C4-2B (cell line): ENCODE results near the gene REELD1.

ENCODE experiments used
- H3K27ac ChIP-seq: fragments of 450-650 bp; 2 replicates; pipeline ENCODE4 v1.5.1; 2017
- CTCF ChIP-seq: fragments of 450-650 bp; conservative IDR thresholded peaks from 2 replicates; pipeline ENCODE4 v1.5.1; 2017; ENCODE audit warnings: mild to moderate bottlenecking
- ZFX ChIP-seq: fragments of 450-650 bp; IDR thresholded peaks from 2 replicates; pipeline ENCODE4 v1.6.1; 2017

REELD1 gene

DNA sequence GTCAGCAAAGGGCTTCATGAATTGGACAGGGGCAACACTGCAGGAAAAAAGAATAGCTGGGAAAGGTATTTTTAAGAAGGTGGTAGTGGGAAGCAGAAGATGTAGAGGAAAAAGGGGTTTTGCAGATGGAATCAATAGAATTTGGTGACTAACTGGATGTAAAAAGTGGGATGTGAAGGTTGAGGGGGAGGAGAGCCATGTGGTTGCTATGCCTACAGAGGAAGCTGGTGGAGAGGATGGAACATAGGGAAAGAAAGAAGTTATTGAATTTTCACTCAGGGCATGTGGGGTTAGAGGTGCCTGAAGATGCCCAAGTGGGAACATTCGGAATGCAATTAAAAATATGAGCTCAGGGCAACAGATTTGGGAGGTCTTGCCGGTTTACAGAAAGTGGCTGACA lies 33.0 kb downstream of the REELD1 start:
- no peak overlapping the region for H3K27ac ChIP-seq
- TF ChIP-seq CTCF (no peak), ZFX (no peak)

GRCh38 chr4:146252969-146253611 lies 38.8 kb downstream of the REELD1 start:
- no peak overlapping the region for H3K27ac ChIP-seq
- no peak for TF ChIP-seq ZFX
- TF ChIP-seq CTCF: no peak

DNA sequence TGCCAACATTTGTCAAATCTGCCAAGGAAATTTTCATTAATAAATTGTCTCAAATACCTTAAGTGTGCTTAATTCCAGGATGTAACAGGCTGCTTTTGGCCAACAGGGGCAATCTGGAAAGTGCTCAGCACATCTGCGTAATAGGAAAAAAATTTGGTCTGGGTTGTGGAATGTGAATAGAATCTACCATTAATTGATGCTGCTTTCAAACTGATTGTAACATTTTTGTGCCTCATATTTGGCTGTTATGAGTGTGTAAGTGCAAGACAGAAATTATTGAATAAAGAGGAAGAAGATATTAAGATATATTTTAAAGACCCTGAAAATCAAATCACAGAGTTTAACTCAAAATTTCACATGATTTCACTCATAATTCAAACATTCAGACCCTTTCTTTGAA lies 41.1 kb downstream of the REELD1 start:
- no peak overlapping the region for H3K27ac ChIP-seq
- TF ChIP-seq CTCF (no peak), ZFX (no peak)

- TF ChIP-seq CTCF (no peak), ZFX (no peak)
- no peak overlapping the region for H3K27ac ChIP-seq
These were observed 41.5 kb downstream of the REELD1 start for GRCh38 chr4:146255874-146256273.

DNA sequence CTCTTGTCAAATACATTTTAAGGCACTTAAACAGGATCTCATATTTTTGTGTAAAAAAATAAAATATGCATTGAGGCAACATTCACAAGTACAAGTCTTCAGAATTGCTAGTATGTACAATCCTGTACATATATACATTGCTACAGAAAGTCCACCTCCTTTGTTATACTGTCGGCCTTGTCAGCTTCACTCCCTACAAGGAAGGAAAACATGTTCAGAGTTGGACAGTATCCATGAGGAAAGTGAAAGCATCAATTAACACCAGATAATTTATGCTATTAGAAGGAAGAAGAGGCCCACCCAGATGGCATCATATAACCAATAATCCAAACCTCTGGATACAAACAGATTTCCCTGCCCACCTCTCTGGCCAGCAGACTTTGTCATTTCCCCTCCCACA lies 42.0 kb downstream of the REELD1 start:
- TF ChIP-seq CTCF (no peak), ZFX (no peak)
- H3K27ac ChIP-seq: no peak overlapping the region

DNA sequence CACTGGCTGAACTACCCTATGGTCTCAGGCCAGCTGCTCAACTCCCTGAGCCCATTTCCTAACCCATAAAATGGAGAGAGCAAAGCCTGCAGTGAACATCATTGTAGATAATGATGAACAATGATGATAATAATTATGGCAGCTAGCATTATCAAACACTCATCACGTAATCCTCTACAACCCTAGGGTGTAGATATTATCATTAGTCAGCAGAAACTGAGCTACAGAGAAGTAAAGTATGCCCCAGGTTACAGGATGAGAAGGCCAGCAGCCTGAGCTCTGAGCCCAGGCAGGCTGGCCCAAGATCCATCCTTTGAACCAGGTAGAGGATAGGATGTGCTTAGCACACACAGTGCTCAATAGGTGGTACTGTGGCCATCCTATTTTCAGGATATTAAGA lies 43.2 kb downstream of the REELD1 start:
- no peak overlapping the region for H3K27ac ChIP-seq
- TF ChIP-seq CTCF: no peak
- TF ChIP-seq ZFX: no peak

GRCh38 chr4:146260521-146260920 lies 46.2 kb downstream of the REELD1 start:
- H3K27ac ChIP-seq: no peak overlapping the region
- TF ChIP-seq CTCF (no peak), ZFX (no peak)
